ENCODE measurements around the gene BICD2. TPM values are rescaled to one million over a fixed set of nuclear protein-coding genes. Genes with fewer than 3 reads are reported as not detected.

Gene BICD2
- total and polyA plus RNA-seq, 2 of the 13 experiments (the other 11 are each of a cell fraction or from before 2014, with no cell fraction given): 5.1 to 17.4 TPM

GRCh38 chr9:92668746-92669526, 95.7 kb downstream of the BICD2 start (continued):
- TF ChIP-seq ZBTB40 (IDR thresholded peaks at IDR 0.05): no peak
- TF ChIP-seq ZBTB40 (CRISPR knock-in tag; IDR thresholded peaks at IDR 0.05): no peak
- no peak for TF ChIP-seq RFX5 (IDR thresholded peaks at IDR 0.05; ENCODE audit: low read depth, low read length)
- TF ChIP-seq KMT2A (CRISPR knock-in tag; IDR thresholded peaks at IDR 0.05): no peak
- no peak for TF ChIP-seq HIVEP1 (CRISPR knock-in tag; IDR thresholded peaks at IDR 0.05)
- TF ChIP-seq SNAI1 (CRISPR knock-in tag; IDR thresholded peaks at IDR 0.05; ENCODE audit: borderline replicate concordance): no peak
- TF ChIP-seq KAT8 (CRISPR knock-in tag; IDR thresholded peaks at IDR 0.05): 0 out of 2 replicates have a peak, but pooled peaks have one; percentile 13

Data from HepG2 (cell line).